HepG2 (cell line): ENCODE results near the gene FAM222A. TPM values are rescaled to one million over a fixed set of nuclear protein-coding genes. Genes with fewer than 3 reads are reported as not detected.

Experiments
- ARID3A ChIP-seq: IDR thresholded peaks from 2 replicates; pipeline ENCODE4 v1.6.1; 2012; ENCODE audit warnings: low read depth, low read length, improper control_type of control experiment
- ATF1 ChIP-seq: IDR thresholded peaks from 2 replicates; pipeline ENCODE4 v1.6.1; 2016; ENCODE audit warnings: mild to moderate bottlenecking, control low read depth
- BCLAF1 ChIP-seq: fragments of 450-650 bp; IDR thresholded peaks from 2 replicates; pipeline ENCODE4 v1.6.1; 2017; ENCODE audit warnings: mild to moderate bottlenecking
- FOXJ3 ChIP-seq: sonication (generic); formaldehyde crosslinking; IDR thresholded peaks from 2 replicates; pipeline ENCODE4 v1.4.0; 2020; ENCODE audit warnings: missing genetic modification reagents, mild to moderate bottlenecking, borderline replicate concordance
- GFI1 ChIP-seq: sonication (generic); formaldehyde crosslinking; IDR thresholded peaks from 2 replicates; pipeline ENCODE4 v1.5.0; 2020; ENCODE audit warnings: missing genetic modification reagents, mild to moderate bottlenecking, borderline replicate concordance
- HDAC1 ChIP-seq: sonication (generic); formaldehyde crosslinking; IDR thresholded peaks from 2 replicates; pipeline ENCODE4 v1.5.1; 2020; ENCODE audit warnings: mild to moderate bottlenecking, missing genetic modification reagents
- HMG20B ChIP-seq: conservative IDR thresholded peaks from 2 replicates; pipeline ENCODE4 v1.6.1; 2016; ENCODE audit warnings: missing genetic modification reagents, missing compliant biosample characterization
- MLX ChIP-seq: IDR thresholded peaks from 2 replicates; pipeline ENCODE4 v1.6.1; 2016
- NCOA2 ChIP-seq: sonication (generic); formaldehyde crosslinking; IDR thresholded peaks from 2 replicates; pipeline ENCODE4 v1.8.0; 2022; ENCODE audit warnings: inconsistent platforms
- RXRB ChIP-seq: IDR thresholded peaks from 2 replicates; pipeline ENCODE4 v1.6.1; 2016; ENCODE audit warnings: borderline replicate concordance, missing genetic modification reagents, missing compliant biosample characterization
- TRIM24 ChIP-seq: sonication (generic); formaldehyde crosslinking; IDR thresholded peaks from 2 replicates; pipeline ENCODE4 v1.8.0; 2022; ENCODE audit warnings: mild to moderate bottlenecking, missing genetic modification reagents
- TSC22D2 ChIP-seq: sonication (generic); formaldehyde crosslinking; IDR thresholded peaks from 2 replicates; pipeline ENCODE4 v1.5.1; 2020; ENCODE audit warnings: missing genetic modification reagents, mild to moderate bottlenecking, borderline replicate concordance
- ZBTB34 ChIP-seq: sonication (generic); formaldehyde crosslinking; IDR thresholded peaks from 2 replicates; pipeline ENCODE4 v1.8.0; 2022; ENCODE audit warnings: mild to moderate bottlenecking, missing genetic modification reagents
- ZFP37 ChIP-seq: sonication (generic); formaldehyde crosslinking; IDR thresholded peaks from 2 replicates; pipeline ENCODE4 v1.4.0; 2020; ENCODE audit warnings: missing genetic modification reagents, borderline replicate concordance
- ZFP82 ChIP-seq: sonication (generic); formaldehyde crosslinking; IDR thresholded peaks from 2 replicates; pipeline ENCODE4 v1.5.1; 2020; ENCODE audit warnings: mild to moderate bottlenecking, missing genetic modification reagents, borderline replicate concordance
- ZMYM2 ChIP-seq: sonication (generic); formaldehyde crosslinking; IDR thresholded peaks from 2 replicates; pipeline ENCODE4 v1.8.0; 2022; ENCODE audit warnings: mild to moderate bottlenecking, missing genetic modification reagents
- ZNF17 ChIP-seq: sonication (generic); formaldehyde crosslinking; IDR thresholded peaks from 2 replicates; pipeline ENCODE4 v1.5.0; 2020; ENCODE audit warnings: mild to moderate bottlenecking, missing genetic modification reagents
- ZNF20 ChIP-seq: sonication (generic); formaldehyde crosslinking; IDR thresholded peaks from 2 replicates; pipeline ENCODE4 v1.4.0; 2020; ENCODE audit warnings: mild to moderate bottlenecking, moderate library complexity, missing genetic modification reagents
- ZNF24 ChIP-seq: fragments of 450-650 bp; IDR thresholded peaks from 2 replicates; pipeline ENCODE4 v1.6.1; 2017; ENCODE audit warnings: antibody characterized with exemption, mild to moderate bottlenecking
- ZNF615 ChIP-seq: sonication (generic); formaldehyde crosslinking; IDR thresholded peaks from 2 replicates; pipeline ENCODE4 v1.5.0; 2020; ENCODE audit warnings: mild to moderate bottlenecking, missing genetic modification reagents, borderline replicate concordance
- ZNF720 ChIP-seq: sonication (generic); formaldehyde crosslinking; IDR thresholded peaks from 2 replicates; pipeline ENCODE4 v1.4.0; 2020; ENCODE audit warnings: missing genetic modification reagents
- ZNF768 ChIP-seq: sonication (generic); formaldehyde crosslinking; IDR thresholded peaks from 2 replicates; pipeline ENCODE4 v1.4.0; 2020; ENCODE audit warnings: missing genetic modification reagents
- ZNF788 ChIP-seq: sonication (generic); formaldehyde crosslinking; IDR thresholded peaks from 2 replicates; pipeline ENCODE4 v1.5.0; 2020; ENCODE audit warnings: mild to moderate bottlenecking, missing genetic modification reagents, borderline replicate concordance
- ZNF879 ChIP-seq: sonication (generic); formaldehyde crosslinking; IDR thresholded peaks from 2 replicates; pipeline ENCODE4 v1.8.1; 2023; ENCODE audit warnings: missing genetic modification reagents
- polyA plus RNA-seq, 8 experiments: library from polyadenylated mRNA; depleted of rRNA in 3 of 8; stranded (reverse) in 7 of 8; unstranded in 1 of 8; fragments of >200 nt; fragmentation: Illumina TruSeq in 4 of 8; extraction: Trizol in 4 of 8; gene quantifications; 2 replicates each; pipeline versions ENCODE4 v1.2.1 to v1.2.3, GENCODE V29; 2011 to 2016; ENCODE audit warnings: low read depth in 4 of 8, missing spikeins in 1 of 8, mixed read lengths in 1 of 8; ENCODE audit not compliant: insufficient read depth in 1 of 8
- total RNA-seq, 5 experiments: library from RNA; depleted of rRNA; stranded (reverse); fragments of >200 nt; fragmentation: Illumina TruSeq; extraction: Trizol; gene quantifications; 2 replicates each; pipeline ENCODE4 v1.2.3, GENCODE V29; 2016; ENCODE audit warnings: low read depth in 1 of 5

The FAM222A gene
- total and polyA plus RNA-seq, 2 of the 13 experiments (the other 11 are each of a cell fraction or from before 2014, with no cell fraction given): 2.7 to 9.6 TPM

GRCh38 chr12:109711596-109712461 lies 1.8 kb upstream of the FAM222A start (continued):
- TF ChIP-seq ZNF768 (CRISPR knock-in tag): no peak; the same call in 1 of the 2 replicates
- no peak for TF ChIP-seq FOXJ3 (CRISPR knock-in tag)
- no peak; the same call in 1 of the 2 replicates for TF ChIP-seq NCOA2
- no peak for TF ChIP-seq ZNF879
- TF ChIP-seq HMG20B (CRISPR knock-in tag): no peak
- TF ChIP-seq TSC22D2 (CRISPR knock-in tag): no peak
- no peak for TF ChIP-seq ZNF615 (CRISPR knock-in tag)
- no peak for TF ChIP-seq ZNF720 (CRISPR knock-in tag)
- TF ChIP-seq BCLAF1: no peak
- TF ChIP-seq ARID3A: no peak
- no peak for TF ChIP-seq GFI1 (CRISPR knock-in tag)
- no peak for TF ChIP-seq ZFP82
- 0 out of 2 replicates have a peak, but pooled peaks have one; percentile 59 for TF ChIP-seq ZMYM2 (CRISPR knock-in tag)
- no peak for TF ChIP-seq ZFP37 (CRISPR knock-in tag)
- no peak for TF ChIP-seq ZNF24
- TF ChIP-seq ZNF17 (CRISPR knock-in tag): no peak
- peak; percentile 22; the same call in 1 of the 2 replicates for TF ChIP-seq HDAC1 (CRISPR knock-in tag)
- no peak for TF ChIP-seq ZBTB34
- no peak for TF ChIP-seq ZNF20 (CRISPR knock-in tag)
- TF ChIP-seq MLX (CRISPR knock-in tag): no peak
- TF ChIP-seq TRIM24: no peak
- TF ChIP-seq ATF1: no peak
- no peak for TF ChIP-seq ZNF788
- TF ChIP-seq RXRB (CRISPR knock-in tag): no peak
